B cell (primary cell): ENCODE results near the gene PIM3.

ENCODE experiments used
- CTCF ChIP-seq: fragments of 200-600 bp; IDR thresholded peaks from one replicate; pipeline ENCODE4 v1.8.0; 2022; ENCODE audit warnings: antibody characterized with exemption, mild to moderate bottlenecking
- EZH2 ChIP-seq: IDR thresholded peaks from 2 replicates; pipeline ENCODE4 v1.6.1; 2012; ENCODE audit warnings: borderline replicate concordance, low read depth, mild to moderate bottlenecking, moderate library complexity, low read length; ENCODE audit not compliant: insufficient read depth, poor library complexity, severe bottlenecking

- TF ChIP-seq CTCF: no peak
- no peak for TF ChIP-seq EZH2
Observed at GRCh38 chr22:49951986-49952896, 8.3 kb upstream of the PIM3 start.
